GM18505 (cell line): ENCODE data around the gene FEM1A.
"Not testable (repeated sequence)": the region's sequence is repeated elsewhere in the genome, so short reads cannot be mapped to it uniquely, and the experiment has no call there.

Experiments
- ATAC-seq: cut with Tn5 transposase; IDR thresholded peaks from one replicate; pipeline ENCODE4 v1.9.1; 2021; ENCODE audit not compliant: unreplicated experiment
- POLR2A ChIP-seq: IDR thresholded peaks from 4 replicates; pipeline ENCODE4 v1.6.1; 2011; ENCODE audit warnings: borderline replicate concordance; ENCODE audit not compliant: insufficient read depth, insufficient read length; ENCODE audit errors: extremely low read depth

Gene FEM1A

GRCh38 chr19:4758659-4759058 lies 32.9 kb upstream of the FEM1A start:
- no peak for TF ChIP-seq POLR2A
- no peak for ATAC-seq

- no peak for TF ChIP-seq POLR2A
- no peak for ATAC-seq
Measured at GRCh38 chr19:4759388-4760284, 31.9 kb upstream of the FEM1A start.

- TF ChIP-seq POLR2A = no peak
- no peak for ATAC-seq
Measured at GRCh38 chr19:4760285-4760650, 31.3 kb upstream of the FEM1A start.

GRCh38 chr19:4763021-4763420 lies 28.5 kb upstream of the FEM1A start:
- no peak for TF ChIP-seq POLR2A

GRCh38 chr19:4764393-4764660 lies 27.2 kb upstream of the FEM1A start:
- no peak for ATAC-seq
- TF ChIP-seq POLR2A = no peak

More at GRCh38 chr19:4763021-4763420, 28.5 kb upstream of the FEM1A start:
- no peak for ATAC-seq

GRCh38 chr19:4768934-4769777 lies 22.4 kb upstream of the FEM1A start:
- TF ChIP-seq POLR2A = no peak
- ATAC-seq = no peak

GRCh38 chr19:4772566-4772965 lies 19.0 kb upstream of the FEM1A start:
- no peak for TF ChIP-seq POLR2A
- no peak for ATAC-seq

- ATAC-seq = no peak
- TF ChIP-seq POLR2A = no peak
Measured at GRCh38 chr19:4773047-4773640, 18.4 kb upstream of the FEM1A start.

GRCh38 chr19:4774136-4774535 lies 17.4 kb upstream of the FEM1A start:
- TF ChIP-seq POLR2A = no peak
- no peak for ATAC-seq

GRCh38 chr19:4775627-4776152 lies 15.8 kb upstream of the FEM1A start:
- TF ChIP-seq POLR2A = no peak
- ATAC-seq = no peak

- ATAC-seq = no peak
- TF ChIP-seq POLR2A = no peak
Measured at GRCh38 chr19:4776436-4777211, 14.9 kb upstream of the FEM1A start.

GRCh38 chr19:4778124-4778523 lies 13.4 kb upstream of the FEM1A start:
- not testable (repeated sequence) for ATAC-seq

GRCh38 chr19:4780860-4781259 lies 10.7 kb upstream of the FEM1A start:
- no peak for TF ChIP-seq POLR2A
- ATAC-seq = no peak

GRCh38 chr19:4781801-4782200 lies 9.7 kb upstream of the FEM1A start:
- ATAC-seq = no peak
- TF ChIP-seq POLR2A = no peak

GRCh38 chr19:4786412-4787016 lies 5.0 kb upstream of the FEM1A start:
- not testable (repeated sequence) for ATAC-seq

- peak; percentile 10 for ATAC-seq
Measured at GRCh38 chr19:4792019-4792865, 708 bp downstream of the FEM1A start.

- ATAC-seq = not testable (repeated sequence)
Measured at GRCh38 chr19:4792866-4793195, 1.3 kb downstream of the FEM1A start.

GRCh38 chr19:4793278-4793677 lies 1.7 kb downstream of the FEM1A start:
- not testable (repeated sequence) for ATAC-seq
